Left colon (tissue), 2 donors: ENCODE data around the gene NHS. TPM values are rescaled to one million over a fixed set of nuclear protein-coding genes. Genes with fewer than 3 reads are reported as not detected.

ENCODE experiments used
- ATAC-seq: fragments of 200-7000 bp; cut with Tn5 transposase; one replicate; pipeline ENCODE4 v1.9.1; 2020; ENCODE audit warnings: mild to moderate bottlenecking, moderate library complexity
- DNase-seq, 2 donors: peaks; one replicate each; pipeline ENCODE4 v3.0.0-alpha.2; 2020
- intact Hi-C, 2 donors: fragments of 100-400 bp; cut with DNase I in 1 of 2; cut with micrococcal nuclease in 1 of 2; formaldehyde crosslinking; loops; one replicate each; pipeline versions ENCODE4 v1.11.2 to v1.14.0; 2022; cut with DNase I, micrococcal nuclease
- microRNA-seq, 2 donors: library from miRNA; unstranded; fragments of <30 nt; microRNA quantifications; one replicate each; pipeline versions ENCODE4 v1.1.0 to v1.2.0, GENCODE V29; 2020
- total RNA-seq, 2 donors: library from RNA; stranded (reverse); fragmentation: NEBNext Ultra II Directional; extraction: Animal tissue kit (Norgen Biotek cat#: 25700); gene quantifications; one replicate each; pipeline ENCODE4 v1.2.1, GENCODE V29; 2021
- donor health status: DM: no; HTN: no; CAD: no.
- donor health status: DM: yes; HTN: yes; CAD: no.

NHS gene
- total RNA-seq, 2 donors from 2014 or later = 1.9 to 2.0 TPM

DNA sequence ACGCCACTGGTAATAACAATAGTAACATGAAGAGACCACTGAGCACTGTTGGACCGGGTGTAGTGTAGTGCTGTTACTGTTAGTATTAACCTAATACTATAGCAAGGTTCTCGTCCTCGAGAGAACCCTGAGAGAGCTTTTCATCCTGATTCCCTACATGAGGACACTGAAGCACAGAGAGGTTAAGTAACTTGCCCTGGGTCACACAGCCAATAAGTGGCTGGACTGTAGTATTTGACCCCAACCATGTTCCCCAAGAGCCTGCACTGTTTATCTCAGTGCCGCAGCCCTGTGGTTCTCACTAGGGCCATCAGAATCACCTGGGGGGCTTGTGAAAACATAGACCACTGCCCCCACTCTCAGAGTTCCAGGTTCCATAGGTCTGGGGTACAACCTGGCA is 372.7 kb downstream of the NHS start:
- ATAC-seq (no peak), DNase-seq (no peak)
- intact Hi-C loops = no loop called here

DNA sequence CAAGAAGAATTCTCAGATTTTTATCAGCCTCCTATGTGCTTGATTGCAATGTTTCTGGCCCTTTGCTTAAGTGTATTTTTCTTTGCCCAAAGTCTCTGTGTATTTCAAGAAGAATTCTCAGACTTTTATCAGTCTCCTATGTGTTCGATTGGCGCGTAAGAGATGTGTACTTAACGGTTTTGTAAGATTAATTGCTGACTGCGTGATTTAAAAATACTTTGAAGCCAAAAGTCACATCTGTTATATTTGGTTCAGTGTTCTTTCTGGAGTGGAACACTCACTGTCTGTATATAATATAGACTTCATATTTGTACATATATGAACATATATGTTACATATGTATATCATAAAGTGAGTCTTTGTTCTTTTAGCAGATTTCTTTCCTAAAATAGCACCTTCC is 373.7 kb downstream of the NHS start:
- DNase-seq (no peak), ATAC-seq (no peak)
- intact Hi-C loops = no loop called here

DNA sequence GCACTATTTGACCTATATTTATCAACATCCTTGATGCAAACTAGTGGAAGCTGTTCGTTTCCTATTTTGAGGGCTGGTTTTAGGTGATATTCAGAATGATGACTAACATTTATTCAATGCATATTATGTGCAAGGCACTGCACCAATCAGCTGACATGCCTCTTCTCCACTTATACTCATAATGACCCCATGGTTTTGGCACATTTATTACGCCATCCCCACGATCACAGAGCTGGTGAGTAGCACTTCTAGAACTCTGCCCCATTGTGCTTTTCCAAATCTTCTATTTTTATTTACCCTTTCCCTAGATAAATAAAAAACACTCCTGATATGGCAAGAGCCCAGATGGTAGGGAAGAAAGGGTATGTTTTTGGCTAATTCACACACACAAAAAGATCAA is 375.4 kb downstream of the NHS start:
- no peak for ATAC-seq
- intact Hi-C loops = no loop called here

DNA sequence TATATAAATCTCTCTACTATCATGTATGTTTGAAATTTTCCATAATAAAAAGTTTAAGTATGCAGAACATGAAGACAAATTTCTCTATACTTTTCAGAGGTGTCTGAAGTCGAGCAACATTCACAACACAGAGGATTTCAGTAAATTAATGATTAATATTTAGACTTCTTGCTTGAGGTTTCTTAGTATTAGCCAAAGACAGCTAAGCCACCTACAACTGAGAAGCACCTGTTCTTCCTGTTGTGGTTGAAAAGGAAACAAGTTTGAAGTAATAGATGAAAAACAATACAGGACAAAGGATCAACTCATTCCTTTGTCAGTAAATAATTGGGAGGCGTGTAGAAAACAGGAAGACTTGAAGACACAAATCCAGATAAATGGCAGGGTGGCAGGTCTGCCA is 383.4 kb downstream of the NHS start:
- intact Hi-C loops = no loop called here
- no peak for ATAC-seq
- DNase-seq = no peak

More for the DNA sequence above, 375.4 kb downstream of the NHS start:
- DNase-seq = no peak

DNA sequence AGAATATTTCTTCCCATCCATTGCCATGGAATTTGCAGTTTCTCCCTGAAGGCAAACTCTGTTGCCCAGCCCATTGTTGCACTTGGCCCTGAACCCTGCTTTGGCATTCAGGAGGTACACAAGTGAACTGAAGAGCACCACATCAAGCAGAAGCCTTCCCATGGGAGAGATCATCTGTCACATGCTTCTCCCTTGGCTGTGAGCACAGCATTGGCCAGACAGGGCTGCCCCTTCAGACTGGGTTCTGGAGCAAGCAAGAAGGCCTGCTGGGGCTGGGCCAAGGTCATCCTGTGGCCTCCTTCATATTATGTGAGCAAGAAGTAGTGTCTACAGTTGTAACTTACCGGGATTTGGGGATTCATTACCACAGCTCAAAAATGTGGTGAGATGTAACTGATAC is 385.0 kb downstream of the NHS start:
- no peak for ATAC-seq
- intact Hi-C loops = no loop called here
- no peak for DNase-seq

DNA sequence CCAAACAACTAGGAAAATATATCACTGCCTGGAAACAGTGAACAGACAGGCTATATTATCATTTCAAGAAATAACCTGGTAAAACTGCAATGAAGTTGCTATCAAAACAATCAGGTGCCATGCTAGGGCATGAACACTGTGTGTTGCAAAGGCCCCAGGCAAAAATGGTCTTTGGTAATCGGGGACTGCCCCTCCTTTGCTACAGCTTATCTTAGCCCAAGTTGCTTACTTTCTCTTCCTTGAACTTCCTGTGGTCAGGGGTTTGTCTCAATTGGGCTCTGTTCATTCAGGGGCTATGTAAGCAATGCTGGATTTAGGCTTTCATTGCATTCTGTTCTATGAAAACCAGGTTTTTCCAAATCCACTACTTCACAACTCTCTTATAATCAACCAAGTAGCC is 392.7 kb downstream of the NHS start:
- ATAC-seq (no peak), DNase-seq (no peak)
- intact Hi-C loops = no loop called here

DNA sequence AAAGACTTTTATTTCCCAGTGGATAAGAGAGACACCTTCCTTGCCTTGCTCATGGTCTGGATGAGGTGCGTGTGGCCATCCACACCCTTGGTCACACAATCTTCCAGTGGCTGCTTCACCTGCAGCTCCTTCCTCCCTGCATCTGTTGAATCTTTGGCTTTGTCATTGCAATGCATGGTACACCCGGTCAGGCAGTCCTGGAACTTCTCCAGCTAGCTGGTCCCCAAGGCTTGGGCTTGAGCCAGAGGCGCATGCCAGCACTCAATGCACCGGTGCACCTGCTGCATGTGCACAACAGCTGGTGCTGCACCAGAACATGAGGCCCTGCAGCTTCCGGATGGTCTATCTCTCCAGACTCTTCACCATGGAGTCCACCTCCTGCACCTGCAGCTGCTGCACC is 394.0 kb downstream of the NHS start:
- DNase-seq = no peak
- ATAC-seq = no peak
- intact Hi-C loops = no loop called here

DNA sequence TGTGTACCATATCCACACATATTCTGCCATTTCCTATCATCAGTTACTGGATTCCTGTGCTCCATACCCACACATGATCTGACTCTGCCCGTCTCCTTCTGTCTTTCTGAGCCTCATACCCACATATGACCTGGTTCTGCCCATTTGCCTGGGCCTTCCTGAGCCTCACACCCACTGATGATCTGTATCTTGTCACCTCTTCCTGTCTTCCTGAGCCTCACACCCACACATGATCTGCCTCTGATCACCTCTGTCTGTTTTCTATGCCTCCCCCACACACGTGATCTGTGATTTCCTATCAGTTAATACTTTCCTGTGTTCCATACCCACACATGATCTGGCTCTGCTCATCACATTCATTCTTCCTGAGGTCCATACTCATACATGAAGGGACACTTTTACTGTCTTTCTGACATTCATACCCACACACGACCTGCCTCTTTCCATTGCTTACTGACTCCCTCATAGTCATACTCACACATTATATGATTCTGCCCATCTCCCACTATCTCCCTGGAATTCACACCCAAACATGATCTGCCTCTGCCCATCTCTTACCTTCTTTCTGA is 394.8 kb downstream of the NHS start:
- no peak for ATAC-seq
- intact Hi-C loops = no loop called here
- no peak for DNase-seq

DNA sequence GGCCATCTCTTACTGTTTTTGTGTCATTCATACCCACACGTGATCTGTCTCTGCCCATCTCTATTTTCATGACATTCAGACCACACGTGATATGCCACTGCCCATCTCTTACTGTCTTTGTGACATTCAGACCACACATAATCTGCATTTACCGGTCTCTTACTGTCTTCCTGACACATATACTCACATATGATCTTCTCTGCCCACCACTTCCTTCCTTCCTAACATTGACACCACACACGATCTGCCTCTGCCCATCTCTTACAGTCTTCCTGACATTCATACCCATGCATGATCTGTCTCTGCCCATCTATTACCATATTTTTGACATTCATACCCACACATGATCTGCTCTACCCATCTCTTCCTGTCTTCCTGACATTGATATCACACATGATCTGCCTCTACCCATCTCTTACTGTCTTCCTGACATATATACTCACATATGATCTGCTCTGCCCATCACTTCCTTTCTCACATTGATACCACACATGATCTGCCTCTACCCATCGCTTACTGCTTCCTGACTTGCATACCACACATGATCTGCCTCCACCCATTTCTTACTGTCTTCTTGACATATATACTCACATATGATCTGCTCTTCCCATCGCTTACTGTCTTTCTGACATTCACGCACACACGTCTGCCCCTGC is 398.3 kb downstream of the NHS start:
- DNase-seq (no peak), ATAC-seq (no peak)
- intact Hi-C loops = no loop called here

DNA sequence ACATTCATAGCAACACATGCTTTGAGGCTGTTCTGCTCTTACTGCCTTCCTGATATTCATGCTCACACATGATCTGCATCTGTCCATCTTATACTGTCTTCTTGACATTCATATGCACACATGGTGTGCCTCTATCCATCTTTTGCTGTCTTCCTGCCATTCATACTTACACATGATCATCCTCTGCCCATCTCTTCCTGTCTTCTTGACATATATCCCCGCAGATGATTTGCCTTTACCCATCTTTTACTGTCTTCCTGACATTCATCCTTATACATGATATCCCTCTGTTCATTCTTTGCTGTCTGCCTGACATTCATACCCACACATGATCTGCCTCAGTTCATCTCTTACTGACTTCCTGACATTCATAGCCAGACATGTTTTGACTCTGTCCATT is 399.1 kb downstream of the NHS start:
- no peak for ATAC-seq
- DNase-seq = no peak
- intact Hi-C loops = no loop called here

DNA sequence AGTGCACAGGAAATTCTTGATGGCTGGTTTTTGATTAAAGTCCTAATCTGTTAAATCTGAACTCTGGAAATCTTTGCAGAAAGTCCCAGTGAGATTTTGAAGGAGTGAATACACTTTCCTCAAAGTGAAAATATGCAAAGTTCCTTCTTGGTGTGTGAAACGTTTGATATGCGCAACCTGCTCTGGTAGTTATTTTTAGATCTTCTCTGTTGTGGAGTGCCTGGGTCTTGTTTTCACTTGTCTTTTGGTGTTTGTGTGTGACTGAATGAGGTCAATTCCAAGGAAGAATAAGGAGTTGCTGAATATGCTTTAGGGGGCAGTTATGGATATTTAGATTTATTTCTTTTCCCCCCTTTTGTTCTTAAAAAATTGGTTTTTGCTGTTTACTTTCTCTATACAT is 404.0 kb downstream of the NHS start:
- intact Hi-C loops = no loop called here
- ATAC-seq (no peak), DNase-seq (no peak)

DNA sequence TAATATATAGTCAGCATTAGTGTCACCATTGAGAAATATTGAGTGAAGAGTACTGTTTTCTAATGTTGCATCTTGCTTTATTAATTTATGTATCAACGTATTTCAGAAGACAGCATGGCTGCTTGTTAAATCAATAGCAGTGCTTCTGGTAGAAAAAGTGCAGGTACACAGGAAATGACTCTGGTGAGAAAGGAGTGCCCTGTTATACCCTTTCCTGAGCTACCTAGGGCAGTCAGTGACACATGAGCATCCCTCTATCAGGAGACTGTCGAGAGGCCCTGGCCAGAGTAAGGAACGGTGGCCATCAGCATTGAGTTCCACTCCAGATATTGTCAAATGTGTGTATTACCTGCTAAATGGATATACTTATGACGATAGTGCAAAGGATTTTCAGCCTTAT is 404.4 kb downstream of the NHS start:
- ATAC-seq = no peak
- DNase-seq = no peak
- intact Hi-C loops = no loop called here

Small RNA genes within 50 kb of the gene (microRNA-seq; reads per million reads assigned to microRNA genes)
- 0 reads per million in 2 donors for gene MIR4768
